ENCODE measurements around the gene ADAMTS2.
A peak's percentile ranks its signal among the peaks of the same experiment; 100 is the strongest.

ADAMTS2 gene

DNA sequence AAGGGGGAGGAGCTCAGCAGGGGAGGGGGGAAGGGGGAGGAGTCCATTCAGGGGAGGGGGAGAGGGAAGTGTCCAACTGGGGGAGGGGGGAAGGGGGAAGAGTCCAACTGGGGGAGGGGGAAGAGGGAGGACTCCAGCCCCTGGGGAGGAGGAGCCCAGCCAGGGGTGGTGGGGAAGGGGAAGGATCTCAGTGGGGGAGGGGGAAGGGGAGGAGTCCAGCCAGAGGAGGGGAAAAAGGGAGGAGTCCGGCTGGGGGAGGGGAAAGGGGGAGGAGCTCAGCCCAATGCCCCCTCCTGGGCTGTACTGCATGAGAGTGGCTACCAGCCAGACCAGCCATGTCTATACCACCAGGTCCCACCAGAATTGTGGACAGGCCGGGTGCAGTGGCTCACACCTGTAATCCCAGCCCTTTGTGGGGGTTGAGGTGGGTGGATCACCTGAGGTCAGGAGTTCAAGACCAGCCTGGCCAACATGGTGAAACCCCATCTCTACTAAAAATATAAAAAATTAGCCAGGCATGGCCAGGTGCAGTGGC is 30.6 kb upstream of the ADAMTS2 start:
- ATAC-seq (ENCODE audit: low read depth) (no peak), DNase-seq (ENCODE audit: low spot score) (peak; percentile 49)
- H3K9me3 ChIP-seq (ENCODE audit: severe bottlenecking) = no peaks in the 10 kb centered on the region
- H3K4me3 ChIP-seq (ENCODE audit: severe bottlenecking) = no peak overlapping the region
- TF ChIP-seq, protein P1, sequence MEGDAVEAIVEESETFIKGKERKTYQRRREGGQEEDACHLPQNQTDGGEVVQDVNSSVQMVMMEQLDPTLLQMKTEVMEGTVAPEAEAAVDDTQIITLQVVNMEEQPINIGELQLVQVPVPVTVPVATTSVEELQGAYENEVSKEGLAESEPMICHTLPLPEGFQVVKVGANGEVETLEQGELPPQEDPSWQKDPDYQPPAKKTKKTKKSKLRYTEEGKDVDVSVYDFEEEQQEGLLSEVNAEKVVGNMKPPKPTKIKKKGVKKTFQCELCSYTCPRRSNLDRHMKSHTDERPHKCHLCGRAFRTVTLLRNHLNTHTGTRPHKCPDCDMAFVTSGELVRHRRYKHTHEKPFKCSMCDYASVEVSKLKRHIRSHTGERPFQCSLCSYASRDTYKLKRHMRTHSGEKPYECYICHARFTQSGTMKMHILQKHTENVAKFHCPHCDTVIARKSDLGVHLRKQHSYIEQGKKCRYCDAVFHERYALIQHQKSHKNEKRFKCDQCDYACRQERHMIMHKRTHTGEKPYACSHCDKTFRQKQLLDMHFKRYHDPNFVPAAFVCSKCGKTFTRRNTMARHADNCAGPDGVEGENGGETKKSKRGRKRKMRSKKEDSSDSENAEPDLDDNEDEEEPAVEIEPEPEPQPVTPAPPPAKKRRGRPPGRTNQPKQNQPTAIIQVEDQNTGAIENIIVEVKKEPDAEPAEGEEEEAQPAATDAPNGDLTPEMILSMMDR (IDR thresholded peaks at IDR 0.05; ENCODE audit: poor library complexity, severe bottlenecking) = no peak
- no peak overlapping the region for H3K27ac ChIP-seq (ENCODE audit: poor library complexity, severe bottlenecking)
- H3K4me1 ChIP-seq (ENCODE audit: insufficient read depth, poor library complexity, severe bottlenecking) = no peaks in the 10 kb centered on the region
- H3K36me3 ChIP-seq (ENCODE audit: low read depth) = no peaks in the 10 kb centered on the region
- H3K27me3 ChIP-seq (ENCODE audit: insufficient read depth, poor library complexity, severe bottlenecking) = no peaks in the 10 kb centered on the region

DNA sequence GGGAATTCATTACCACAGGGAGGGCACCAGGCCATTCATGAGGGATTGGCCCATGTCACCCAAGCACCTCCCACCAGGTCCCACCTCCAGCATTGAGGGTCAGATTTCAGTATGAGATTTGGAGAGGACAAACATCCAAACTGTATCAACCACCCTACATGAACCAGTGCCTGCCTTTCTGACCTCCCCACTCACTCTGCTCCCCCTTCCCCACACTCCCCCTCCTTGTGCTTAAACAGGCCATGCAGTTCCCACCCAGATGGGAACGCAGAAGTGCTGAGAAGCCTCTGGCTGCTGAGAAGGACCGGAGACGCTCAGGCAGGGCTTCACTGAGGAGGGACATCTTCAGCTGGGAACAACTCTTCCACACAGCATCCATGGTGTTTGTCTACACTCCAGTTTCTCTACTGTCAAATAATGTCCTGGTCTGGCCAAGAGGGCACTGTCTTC is 30.0 kb upstream of the ADAMTS2 start:
- ATAC-seq (ENCODE audit: low read depth) = peak; percentile 6; the same call in 1 of the 3 replicates
- Histone ChIP-seq H3K27me3 (ENCODE audit: insufficient read depth, poor library complexity, severe bottlenecking) (no peaks in the 10 kb centered on the region), H3K4me1 (ENCODE audit: insufficient read depth, poor library complexity, severe bottlenecking) (no peaks in the 10 kb centered on the region), H3K9me3 (ENCODE audit: severe bottlenecking) (no peaks in the 10 kb centered on the region), H3K27ac (ENCODE audit: poor library complexity, severe bottlenecking) (no peak overlapping the region), H3K36me3 (ENCODE audit: low read depth) (no peaks in the 10 kb centered on the region), H3K4me3 (ENCODE audit: severe bottlenecking) (no peak overlapping the region)
- DNase-seq (ENCODE audit: low spot score) = peak; percentile 59
- TF ChIP-seq, protein P1 (IDR thresholded peaks at IDR 0.05; ENCODE audit: poor library complexity, severe bottlenecking) = no peak

DNA sequence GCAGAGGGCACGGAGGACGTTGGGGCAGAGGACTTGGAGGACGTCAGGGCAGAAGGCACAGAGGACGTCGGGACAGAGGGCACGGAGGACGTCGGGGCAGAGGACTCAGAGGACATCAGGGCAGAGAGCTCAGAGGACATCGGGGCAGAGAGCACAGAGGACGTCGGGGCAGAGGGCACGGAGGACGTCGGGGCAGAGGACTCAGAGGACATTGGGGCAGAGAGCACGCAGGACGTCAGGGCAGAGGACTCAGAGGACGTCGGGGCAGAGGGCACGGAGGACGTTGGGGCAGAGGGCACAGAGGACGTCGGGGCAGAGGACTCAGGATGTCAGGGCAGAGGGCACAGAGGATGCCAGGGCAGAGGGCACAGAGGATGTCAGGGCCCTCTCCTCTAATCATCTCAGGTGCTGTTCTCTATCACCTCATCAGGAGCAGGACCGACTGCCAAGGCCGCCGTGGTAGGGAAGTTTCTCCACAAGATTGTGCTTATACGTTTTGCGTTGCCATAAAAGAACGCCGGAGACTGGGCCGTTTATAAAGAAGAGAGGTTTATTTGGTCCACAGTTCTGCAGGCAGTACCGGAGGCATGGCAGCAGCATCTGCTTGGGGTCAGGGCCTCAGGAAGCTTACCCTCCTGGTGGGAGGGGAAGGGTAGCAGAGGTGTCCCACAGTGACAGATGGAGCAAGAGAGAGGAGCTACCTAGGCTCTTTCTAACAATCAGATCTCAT is 29.4 kb upstream of the ADAMTS2 start:
- TF ChIP-seq, protein P1 (IDR thresholded peaks at IDR 0.05; ENCODE audit: poor library complexity, severe bottlenecking) = no peak
- no peaks in the 10 kb centered on the region for H3K9me3 ChIP-seq (ENCODE audit: severe bottlenecking)
- no peaks in the 10 kb centered on the region for H3K4me1 ChIP-seq (ENCODE audit: insufficient read depth, poor library complexity, severe bottlenecking)
- H3K4me3 ChIP-seq (ENCODE audit: severe bottlenecking) = no peak overlapping the region
- H3K27me3 ChIP-seq (ENCODE audit: insufficient read depth, poor library complexity, severe bottlenecking) = no peaks in the 10 kb centered on the region
- no peaks in the 10 kb centered on the region for H3K36me3 ChIP-seq (ENCODE audit: low read depth)
- ATAC-seq (ENCODE audit: low read depth) (no peak), DNase-seq (ENCODE audit: low spot score) (peak; percentile 61)
- no peak overlapping the region for H3K27ac ChIP-seq (ENCODE audit: poor library complexity, severe bottlenecking)

DNA sequence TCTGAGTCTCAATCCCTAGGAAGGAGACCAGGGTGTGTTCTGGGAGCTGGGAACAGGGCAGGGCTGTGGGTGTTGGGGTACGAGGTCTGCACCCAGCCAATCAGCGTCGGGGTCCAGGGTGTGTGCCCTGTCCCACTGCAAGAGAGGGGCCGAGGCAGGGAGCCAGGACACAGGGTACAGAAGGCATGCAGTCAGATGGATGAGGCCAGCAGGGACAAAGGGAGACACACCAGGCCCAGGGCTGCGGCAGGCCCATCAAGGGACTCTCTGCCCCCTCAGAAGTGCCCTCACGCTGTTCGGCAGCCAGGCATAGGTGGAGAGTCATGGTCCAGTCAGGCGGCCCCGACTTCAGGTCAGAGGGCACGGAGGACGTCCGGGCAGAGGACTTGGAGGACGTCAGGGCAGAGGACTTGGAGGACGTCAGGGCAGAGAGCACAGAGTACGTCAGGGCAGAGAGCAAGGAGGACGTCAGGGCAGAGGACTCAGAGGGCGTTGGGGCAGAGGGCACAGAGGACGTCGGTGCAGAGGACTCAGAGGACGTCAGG is 28.8 kb upstream of the ADAMTS2 start:
- Histone ChIP-seq H3K27ac (ENCODE audit: poor library complexity, severe bottlenecking) (no peak overlapping the region), H3K27me3 (ENCODE audit: insufficient read depth, poor library complexity, severe bottlenecking) (no peaks in the 10 kb centered on the region), H3K4me3 (ENCODE audit: severe bottlenecking) (no peak overlapping the region), H3K4me1 (ENCODE audit: insufficient read depth, poor library complexity, severe bottlenecking) (no peaks in the 10 kb centered on the region), H3K9me3 (ENCODE audit: severe bottlenecking) (no peaks in the 10 kb centered on the region), H3K36me3 (ENCODE audit: low read depth) (no peaks in the 10 kb centered on the region)
- DNase-seq (ENCODE audit: low spot score) (no peak), ATAC-seq (ENCODE audit: low read depth) (no peak)
- TF ChIP-seq, protein P1 (IDR thresholded peaks at IDR 0.05; ENCODE audit: poor library complexity, severe bottlenecking) = no peak

All from RWPE2 (cell line).